HepG2 (cell line): ENCODE results near the gene UBE2Q2. TPM values are rescaled to one million over a fixed set of nuclear protein-coding genes. Genes with fewer than 3 reads are reported as not detected.

Source experiments
- BHLHE40 ChIP-seq: IDR thresholded peaks from 2 replicates; pipeline ENCODE4 v1.6.1; 2011; ENCODE audit warnings: low read length, improper control_type of control experiment
- MYC ChIP-seq: sonication (generic); formaldehyde crosslinking; IDR thresholded peaks from 2 replicates; pipeline ENCODE4 v1.9.0; 2021; ENCODE audit warnings: missing genetic modification reagents, borderline replicate concordance
- RBM39 ChIP-seq: fragments of 200-400 bp; formaldehyde crosslinking; IDR thresholded peaks from one replicate; pipeline ENCODE4 v1.6.1; 2018; ENCODE audit warnings: antibody characterized with exemption, mild to moderate bottlenecking, low read depth, low read length; ENCODE audit not compliant: poor library complexity, severe bottlenecking
- RERE ChIP-seq: IDR thresholded peaks from 2 replicates; pipeline ENCODE4 v1.6.1; 2016; ENCODE audit warnings: low read depth, missing genetic modification reagents, missing compliant biosample characterization
- SAFB2 ChIP-seq: sonication (generic); formaldehyde crosslinking; IDR thresholded peaks from 2 replicates; pipeline ENCODE4 v1.5.1; 2020; ENCODE audit warnings: missing genetic modification reagents, low read depth, mild to moderate bottlenecking, borderline replicate concordance
- ZNF20 ChIP-seq: sonication (generic); formaldehyde crosslinking; IDR thresholded peaks from 2 replicates; pipeline ENCODE4 v1.4.0; 2020; ENCODE audit warnings: mild to moderate bottlenecking, moderate library complexity, missing genetic modification reagents
- ZNF740 ChIP-seq: sonication (generic); formaldehyde crosslinking; IDR thresholded peaks from 2 replicates; pipeline ENCODE4 v1.4.0; 2020; ENCODE audit warnings: missing genetic modification reagents
- ZSCAN9 ChIP-seq: IDR thresholded peaks from 2 replicates; pipeline ENCODE4 v1.6.1; 2016; ENCODE audit warnings: borderline replicate concordance
- polyA plus RNA-seq, 8 experiments: library from polyadenylated mRNA; depleted of rRNA in 3 of 8; stranded (reverse) in 7 of 8; unstranded in 1 of 8; fragments of >200 nt; fragmentation: Illumina TruSeq in 4 of 8; extraction: Trizol in 4 of 8; gene quantifications; 2 replicates each; pipeline versions ENCODE4 v1.2.1 to v1.2.3, GENCODE V29; 2011 to 2016; ENCODE audit warnings: low read depth in 4 of 8, missing spikeins in 1 of 8, mixed read lengths in 1 of 8; ENCODE audit not compliant: insufficient read depth in 1 of 8
- total RNA-seq, 5 experiments: library from RNA; depleted of rRNA; stranded (reverse); fragments of >200 nt; fragmentation: Illumina TruSeq; extraction: Trizol; gene quantifications; 2 replicates each; pipeline ENCODE4 v1.2.3, GENCODE V29; 2016; ENCODE audit warnings: low read depth in 1 of 5
- TF ChIP-seq, protein P1 (sequence below): sonication (generic); formaldehyde crosslinking; IDR thresholded peaks from 2 replicates; pipeline ENCODE4 v1.4.0; 2020; ENCODE audit warnings: mild to moderate bottlenecking, missing genetic modification reagents
- TF ChIP-seq, protein P2 (sequence below): sonication (generic); formaldehyde crosslinking; IDR thresholded peaks from 2 replicates; pipeline ENCODE4 v1.4.0; 2020; ENCODE audit warnings: missing genetic modification reagents, mild to moderate bottlenecking, borderline replicate concordance
- TF ChIP-seq, protein P3 (sequence below): IDR thresholded peaks from 2 replicates; pipeline ENCODE4 v1.6.1; 2012; ENCODE audit warnings: inconsistent platforms
- TF ChIP-seq, protein P4 (sequence below), 2 experiments: sonication (generic) in 1 of 2; formaldehyde crosslinking in 1 of 2; IDR thresholded peaks; 2 replicates each; pipeline versions ENCODE4 v1.4.0 to v1.6.1; 2018 to 2020; ENCODE audit warnings: missing genetic modification reagents in 2 of 2, borderline replicate concordance in 1 of 2, low read depth in 1 of 2, mild to moderate bottlenecking in 1 of 2, missing biosample characterization in 1 of 2
- TF ChIP-seq, protein P5 (sequence below): IDR thresholded peaks from 2 replicates; pipeline ENCODE4 v1.6.1; 2016

The UBE2Q2 gene
- total and polyA plus RNA-seq, 2 of the 13 experiments (the other 11 are each of a cell fraction or from before 2014, with no cell fraction given), result 10.6 to 20.4 TPM

DNA sequence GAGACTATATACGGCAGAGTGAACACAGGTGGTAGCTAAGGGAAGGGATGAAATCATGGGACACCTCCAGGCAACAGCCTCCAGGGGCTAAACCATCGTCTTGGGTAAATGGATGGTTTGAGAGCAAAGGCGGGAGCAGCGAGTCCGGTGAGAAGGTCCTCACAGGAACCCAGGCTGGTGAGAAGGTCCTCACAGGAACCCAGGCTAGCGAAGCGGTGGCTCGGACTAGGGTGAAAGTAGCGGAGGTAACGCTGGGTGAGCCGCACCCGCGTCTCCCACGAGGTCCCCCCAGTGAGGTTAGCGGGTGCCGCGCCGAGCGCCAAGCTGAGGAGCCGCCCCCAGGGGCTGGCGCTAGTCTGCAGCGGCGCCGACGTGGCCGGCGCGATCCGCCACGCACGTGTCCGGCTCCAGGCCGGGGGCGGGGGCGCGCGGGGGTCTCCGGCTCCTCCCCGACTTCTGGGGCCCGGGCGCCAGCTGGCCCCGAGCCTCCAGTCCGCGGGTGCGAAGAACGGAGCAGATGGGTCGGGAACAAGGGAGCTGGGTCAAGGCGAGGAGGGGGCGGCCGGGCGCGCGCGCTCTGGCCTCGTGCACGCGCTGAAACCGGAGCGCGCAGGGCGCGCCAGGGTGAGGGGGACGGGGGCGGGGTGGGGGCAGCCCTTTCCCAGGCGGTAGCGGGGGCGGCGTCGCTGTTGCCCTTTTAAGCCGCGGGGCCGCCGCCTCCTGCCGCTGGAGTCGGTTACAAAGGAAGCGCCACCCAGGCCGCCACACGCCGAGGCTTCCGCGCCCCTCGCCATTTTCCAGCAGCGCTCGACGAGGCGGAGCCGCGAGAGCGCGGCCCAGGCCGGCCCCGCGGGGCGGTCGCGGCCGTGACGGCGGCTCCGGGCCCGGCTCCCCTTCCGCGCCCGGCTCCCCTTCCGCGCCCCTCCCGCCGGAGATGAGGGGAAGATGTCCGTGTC is at the start of gene UBE2Q2 (continued):
- no peak for TF ChIP-seq RERE (CRISPR knock-in tag)
- peak; percentile 74 for TF ChIP-seq MYC (CRISPR knock-in tag)
- TF ChIP-seq ZSCAN9 (CRISPR knock-in tag), result no peak
- TF ChIP-seq, protein P1, sequence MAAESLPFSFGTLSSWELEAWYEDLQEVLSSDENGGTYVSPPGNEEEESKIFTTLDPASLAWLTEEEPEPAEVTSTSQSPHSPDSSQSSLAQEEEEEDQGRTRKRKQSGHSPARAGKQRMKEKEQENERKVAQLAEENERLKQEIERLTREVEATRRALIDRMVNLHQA (CRISPR knock-in tag), result no peak
- TF ChIP-seq, protein P2, sequence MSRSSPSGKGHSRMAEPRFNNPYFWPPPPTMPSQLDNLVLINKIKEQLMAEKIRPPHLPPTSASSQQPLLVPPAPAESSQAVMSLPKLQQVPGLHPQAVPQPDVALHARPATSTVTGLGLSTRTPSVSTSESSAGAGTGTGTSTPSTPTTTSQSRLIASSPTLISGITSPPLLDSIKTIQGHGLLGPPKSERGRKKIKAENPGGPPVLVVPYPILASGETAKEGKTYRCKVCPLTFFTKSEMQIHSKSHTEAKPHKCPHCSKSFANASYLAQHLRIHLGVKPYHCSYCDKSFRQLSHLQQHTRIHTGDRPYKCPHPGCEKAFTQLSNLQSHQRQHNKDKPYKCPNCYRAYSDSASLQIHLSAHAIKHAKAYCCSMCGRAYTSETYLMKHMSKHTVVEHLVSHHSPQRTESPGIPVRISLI, result no peak
- TF ChIP-seq ZNF740 (CRISPR knock-in tag), result 0 out of 2 replicates have a peak, but pooled peaks have one; percentile 31
- TF ChIP-seq RBM39, result no peak
- TF ChIP-seq ZNF20 (CRISPR knock-in tag), result no peak
- peak; percentile 67 for TF ChIP-seq BHLHE40
- TF ChIP-seq, protein P3, sequence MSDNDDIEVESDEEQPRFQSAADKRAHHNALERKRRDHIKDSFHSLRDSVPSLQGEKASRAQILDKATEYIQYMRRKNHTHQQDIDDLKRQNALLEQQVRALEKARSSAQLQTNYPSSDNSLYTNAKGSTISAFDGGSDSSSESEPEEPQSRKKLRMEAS, result peak; percentile 86
- TF ChIP-seq, protein P4, sequence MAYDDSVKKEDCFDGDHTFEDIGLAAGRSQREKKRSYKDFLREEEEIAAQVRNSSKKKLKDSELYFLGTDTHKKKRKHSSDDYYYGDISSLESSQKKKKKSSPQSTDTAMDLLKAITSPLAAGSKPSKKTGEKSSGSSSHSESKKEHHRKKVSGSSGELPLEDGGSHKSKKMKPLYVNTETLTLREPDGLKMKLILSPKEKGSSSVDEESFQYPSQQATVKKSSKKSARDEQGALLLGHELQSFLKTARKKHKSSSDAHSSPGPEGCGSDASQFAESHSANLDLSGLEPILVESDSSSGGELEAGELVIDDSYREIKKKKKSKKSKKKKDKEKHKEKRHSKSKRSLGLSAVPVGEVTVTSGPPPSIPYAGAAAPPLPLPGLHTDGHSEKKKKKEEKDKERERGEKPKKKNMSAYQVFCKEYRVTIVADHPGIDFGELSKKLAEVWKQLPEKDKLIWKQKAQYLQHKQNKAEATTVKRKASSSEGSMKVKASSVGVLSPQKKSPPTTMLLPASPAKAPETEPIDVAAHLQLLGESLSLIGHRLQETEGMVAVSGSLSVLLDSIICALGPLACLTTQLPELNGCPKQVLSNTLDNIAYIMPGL (CRISPR knock-in tag; IDR thresholded peaks at IDR 0.05; ENCODE audit: borderline replicate concordance in 1 of 2, low read depth in 1 of 2), result no peak
- TF ChIP-seq, protein P5, sequence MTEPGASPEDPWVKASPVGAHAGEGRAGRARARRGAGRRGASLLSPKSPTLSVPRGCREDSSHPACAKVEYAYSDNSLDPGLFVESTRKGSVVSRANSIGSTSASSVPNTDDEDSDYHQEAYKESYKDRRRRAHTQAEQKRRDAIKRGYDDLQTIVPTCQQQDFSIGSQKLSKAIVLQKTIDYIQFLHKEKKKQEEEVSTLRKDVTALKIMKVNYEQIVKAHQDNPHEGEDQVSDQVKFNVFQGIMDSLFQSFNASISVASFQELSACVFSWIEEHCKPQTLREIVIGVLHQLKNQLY (CRISPR knock-in tag), result no peak
- no peak for TF ChIP-seq SAFB2 (CRISPR knock-in tag)
